K562 (cell line): ENCODE measurements around the gene NCOA4. TPM values are rescaled to one million over a fixed set of nuclear protein-coding genes. Genes with fewer than 3 reads are reported as not detected.

Source experiments
- ATAC-seq: fragments of 200-7000 bp; cut with Tn5 transposase; 3 replicates; pipeline ENCODE4 v1.9.1; 2020; ENCODE audit warnings: moderate library complexity
- BruUV-seq: library from RNA; stranded (reverse); fragments of 400-500 nt; replicated peaks from 2 replicates; lab custom pipeline; 2021; lab: Mats Ljungman, UMichigan
- CTCF ChIA-PET: fragments of 300-600 bp; formaldehyde crosslinking; extraction: SDS; loops from one replicate; lab custom pipeline; 2021; ENCODE audit warnings: low intra/inter-chr PET ratio; lab: Yijun Ruan, JAX
- POLR2A ChIA-PET: fragments of 300-600, 350-650 bp; sonication (Branson Sonifier 250); formaldehyde crosslinking; extraction: SDS; loops from one replicate; lab custom pipeline; 2021; ENCODE audit warnings: antibody characterized with exemption, inconsistent platforms; lab: Yijun Ruan, JAX
- DNase-seq, 4 experiments: peaks; one replicate each; pipeline versions ENCODE4 v3.0.0 to v3.0.0-alpha.2; 2011 to 2018; ENCODE audit warnings: low spot score in 3 of 4, mixed read lengths in 3 of 4; ENCODE audit errors: extremely low read depth in 1 of 4
- FAIRE-seq: peaks from 2 replicates; lab custom pipeline; 2011; peaks lifted over from hg19 to GRCh38; lab: Jason Lieb, UNC
- H2AFZ ChIP-seq: 2 replicates; pipeline ENCODE4 v1.6.0; 2011; ENCODE audit warnings: low read depth, low read length, control low read depth, inconsistent platforms
- H3K27ac ChIP-seq: fragments of 200-600 bp; 3 replicates; pipeline ENCODE4 v1.8.0; 2011; ENCODE audit warnings: low read depth, mild to moderate bottlenecking, control low read depth, inconsistent platforms, low read length, moderate library complexity, mixed read lengths; ENCODE audit errors: extremely low read depth
- H3K27me3 ChIP-seq, 2 experiments: fragments of 300-600 bp in 1 of 2; 2 replicates in 1 of 2; 3 replicates in 1 of 2; pipeline versions ENCODE4 v1.6.0 to v1.8.0; 2011; ENCODE audit warnings: inconsistent platforms in 2 of 2, low read length in 2 of 2, mild to moderate bottlenecking in 1 of 2, mixed read lengths in 1 of 2, moderate library complexity in 1 of 2; ENCODE audit not compliant: control insufficient read depth in 2 of 2, insufficient read depth in 2 of 2
- H3K36me3 ChIP-seq: fragments of 300-600 bp; 3 replicates; pipeline ENCODE4 v1.8.0; 2011; ENCODE audit warnings: mild to moderate bottlenecking, low read length, inconsistent platforms; ENCODE audit not compliant: control insufficient read depth, insufficient read depth
- H3K4me1 ChIP-seq, 2 experiments: fragments of 200-600 bp in 1 of 2; replicated peaks in 1 of 2; 2 replicates in 1 of 2; 3 replicates in 1 of 2; pipeline versions ENCODE4 v1.5.1 to v1.8.0; 2011; ENCODE audit warnings: inconsistent platforms in 2 of 2, low read length in 2 of 2, mild to moderate bottlenecking in 1 of 2, mixed read lengths in 1 of 2, moderate library complexity in 1 of 2; ENCODE audit not compliant: control insufficient read depth in 2 of 2, insufficient read depth in 2 of 2
- H3K4me2 ChIP-seq: 2 replicates; pipeline ENCODE4 v1.6.1; 2011; ENCODE audit warnings: low read length, control low read depth, inconsistent platforms, mixed read lengths; ENCODE audit not compliant: insufficient read depth
- H3K4me3 ChIP-seq: fragments of 200-600 bp; sonication (generic), shearing (Covaris generic); 2 replicates; pipeline ENCODE4 v1.5.1; 2016; ENCODE audit warnings: control low read depth, inconsistent platforms
- H3K79me2 ChIP-seq: fragments of 200-600 bp; 3 replicates; pipeline ENCODE4 v1.8.0; 2011; ENCODE audit warnings: low read length, inconsistent platforms; ENCODE audit not compliant: control insufficient read depth, insufficient read depth
- H3K9ac ChIP-seq, 2 experiments: 2 replicates each; pipeline versions ENCODE4 v1.6.0 to v1.6.1; 2011; ENCODE audit warnings: low read depth in 2 of 2, low read length in 2 of 2, control low read depth in 1 of 2, inconsistent platforms in 1 of 2, mild to moderate bottlenecking in 1 of 2, mixed read lengths in 1 of 2; ENCODE audit not compliant: insufficient read depth in 1 of 2
- H3K9me1 ChIP-seq: one replicate; pipeline ENCODE4 v1.6.0; 2011; ENCODE audit warnings: inconsistent platforms, mild to moderate bottlenecking, low read length, moderate library complexity; ENCODE audit not compliant: control insufficient read depth, insufficient read depth
- H3K9me3 ChIP-seq: replicated peaks from 2 replicates; pipeline ENCODE4 v1.5.1; 2011; ENCODE audit warnings: low read depth, low read length, inconsistent platforms; ENCODE audit not compliant: control insufficient read depth, insufficient read depth
- H4K20me1 ChIP-seq: replicated peaks from 2 replicates; pipeline ENCODE4 v1.6.1; 2011; ENCODE audit warnings: low read length, inconsistent platforms, mixed read lengths; ENCODE audit not compliant: control insufficient read depth, insufficient read depth
- KAT7 ChIP-seq: sonication (generic); formaldehyde crosslinking; IDR thresholded peaks from 2 replicates; pipeline ENCODE4 v1.8.0; 2022; ENCODE audit warnings: missing genetic modification reagents, mild to moderate bottlenecking, borderline replicate concordance
- ZNF184 ChIP-seq: sonication (generic); formaldehyde crosslinking; IDR thresholded peaks from 2 replicates; pipeline ENCODE4 v1.5.0; 2020; ENCODE audit warnings: missing genetic modification reagents
- whole genome bisulfite sequencing: fragments of 100-300 bp; shearing (Covaris generic); methylation state at CpG from one replicate; pipeline ENCODE4 v1.1.6; 2016; ENCODE audit warnings: low coverage, mixed read lengths; ENCODE audit not compliant: insufficient coverage; ENCODE audit errors: missing lambda C conversion rate; 5-methylcytosine and 5-hydroxymethylcytosine counted together
- in situ Hi-C: fragments of 300-500 bp; cut with MboI; formaldehyde crosslinking; loops from 4 replicates; pipeline ENCODE4 v1.15.0; 2018; ENCODE audit warnings: inconsistent platforms, mixed read lengths
- intact Hi-C: fragments of 100-400 bp; cut with micrococcal nuclease; formaldehyde crosslinking; loops from 2 replicates; pipeline ENCODE4 v1.14.2; 2022
- polyA plus RNA-seq, 8 experiments: library from polyadenylated mRNA; depleted of rRNA in 4 of 8; stranded (reverse) in 5 of 8; unstranded in 3 of 8; fragments of >200 nt; fragmentation: Nextera tagmentation in 2 of 8; fragmentation: Illumina TruSeq in 1 of 8; extraction: Ambion mirVana in 2 of 8; extraction: Trizol in 1 of 8; gene quantifications; 2 replicates each; pipeline versions ENCODE4 v1.2.1 to v1.2.3, GENCODE V29; 2011 to 2014; ENCODE audit warnings: inconsistent platforms in 1 of 8, missing spikeins in 1 of 8
- total RNA-seq, 7 experiments: library from RNA; depleted of rRNA in 6 of 7; stranded (reverse); fragments of >200 nt in 6 of 7; fragmentation: Illumina TruSeq in 2 of 7; extraction: Trizol in 2 of 7; gene quantifications; 2 replicates each; pipeline versions ENCODE4 v1.2.1 to v1.2.3, GENCODE V29; 2011 to 2021; ENCODE audit warnings: low replicate concordance in 1 of 7

Gene NCOA4
- total and polyA plus RNA-seq, 9 of the 15 experiments (the other 6 are each of a cell fraction or from before 2014, with no cell fraction given): 89.8 to 283 (median 181) TPM

DNA sequence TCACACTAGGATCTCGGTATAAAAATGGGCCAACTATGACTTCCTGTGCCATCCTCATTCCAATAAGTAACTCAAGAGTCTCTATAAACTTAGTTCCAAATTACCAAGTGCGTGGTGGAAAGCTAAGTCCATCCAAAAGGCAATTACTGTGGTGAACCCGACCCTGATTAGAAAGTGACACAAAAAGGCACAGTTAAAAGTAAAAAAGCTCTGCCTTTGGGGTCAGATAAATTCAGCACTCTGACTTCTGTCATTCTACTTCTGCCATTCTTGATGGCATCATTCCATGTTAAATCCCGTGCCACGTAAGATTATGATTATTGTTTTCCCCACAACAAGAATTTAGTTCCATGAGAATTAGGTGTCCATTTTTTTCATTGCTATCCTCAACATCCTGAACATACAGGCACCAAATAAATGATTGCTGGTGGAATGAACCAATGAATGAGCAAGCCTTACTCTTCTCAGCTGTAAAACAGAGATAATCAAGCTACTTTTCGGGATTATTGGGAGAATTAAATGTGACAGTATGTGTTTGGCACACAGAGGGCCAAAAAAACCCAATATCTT is 877 bp downstream of the NCOA4 start:
- WGBS: 2% methylated on average over 6 of the region's 6 CpGs
- Histone ChIP-seq H3K79me2 (peaks cover 59% of the 10 kb centered on the region), H4K20me1 (peaks cover 5% of the 10 kb centered on the region; the same call in 1 of the 2 replicates), H3K36me3 (peaks cover 36% of the 10 kb centered on the region), H3K4me2 (peak overlapping the region; percentile 92), H3K4me1 (peaks cover 26 to 67% of the 10 kb centered on the region in 2 experiments), H2AFZ (peak overlapping the region; percentile 93; the same call in 1 of the 2 replicates)
- intact Hi-C loops (loop anchor here (5.0 kb wide), 2 partner anchors 198 to 562 kb away; no protein-coding TSS in a partner anchor), in situ Hi-C loops (loop anchor here (5.0 kb wide), 1 partner anchor 567 kb away; no protein-coding TSS in a partner anchor)
- TSS peak; percentile 58 for BruUV-seq
- DNase-seq: no peak
- ATAC-seq: no peak
- TF ChIP-seq ZNF184 (CRISPR knock-in tag): no peak
- 0 out of 2 replicates have a peak, but pooled peaks have one; percentile 8 for TF ChIP-seq KAT7
- TF ChIP-seq, all 486 proteins: peak for 1
- Histone ChIP-seq H3K27me3 (no peaks in the 10 kb centered on the region), H3K9me3 (no peaks in the 10 kb centered on the region), H3K9me1 (peaks cover 3% of the 10 kb centered on the region), H3K9ac (peak overlapping the region; percentile 94 to 99), H3K4me3 (peak overlapping the region; percentile 85), H3K27ac (peak overlapping the region; percentile 92)
- CTCF ChIA-PET: no interaction called here
- FAIRE-seq: no peak
- POLR2A ChIA-PET: interaction anchor here (0.6 to 3.0 kb wide), 12 partner anchors 10 to 56 kb away, joined by 3 to 14 read pairs (median 4); partner anchors contain the start of gene MSMB
